HG03469 (cell line): ENCODE data around the gene NUMB.

ENCODE experiments used
- ATAC-seq: cut with Tn5 transposase; IDR thresholded peaks from one replicate; pipeline ENCODE4 v1.9.1; 2021; ENCODE audit warnings: mild to moderate bottlenecking, moderate library complexity, moderate number of reproducible peaks; ENCODE audit not compliant: unreplicated experiment

Gene NUMB

DNA sequence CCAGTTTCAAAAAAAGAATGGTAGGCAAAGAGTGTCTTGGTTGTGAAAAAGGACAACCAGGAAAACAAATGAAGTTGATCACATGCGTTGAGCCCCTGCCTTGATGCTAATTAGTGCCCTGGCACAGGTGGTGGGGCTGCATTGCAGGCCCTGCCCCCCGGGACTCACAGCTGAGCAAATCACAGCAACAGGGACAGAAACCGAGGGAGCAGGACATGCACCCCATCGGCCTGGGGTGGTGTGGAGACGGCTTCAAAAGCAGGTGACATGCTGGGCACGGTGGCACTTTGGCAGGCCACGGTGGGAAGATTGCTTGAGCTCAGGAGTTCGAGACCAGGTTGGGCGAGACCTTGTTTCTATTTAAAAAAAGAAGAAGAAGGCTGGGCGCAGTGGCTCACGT is 222.2 kb downstream of the NUMB start:
- ATAC-seq: no peak

GRCh38 chr14:73235531-73236155 is 222.7 kb downstream of the NUMB start:
- no peak for ATAC-seq

DNA sequence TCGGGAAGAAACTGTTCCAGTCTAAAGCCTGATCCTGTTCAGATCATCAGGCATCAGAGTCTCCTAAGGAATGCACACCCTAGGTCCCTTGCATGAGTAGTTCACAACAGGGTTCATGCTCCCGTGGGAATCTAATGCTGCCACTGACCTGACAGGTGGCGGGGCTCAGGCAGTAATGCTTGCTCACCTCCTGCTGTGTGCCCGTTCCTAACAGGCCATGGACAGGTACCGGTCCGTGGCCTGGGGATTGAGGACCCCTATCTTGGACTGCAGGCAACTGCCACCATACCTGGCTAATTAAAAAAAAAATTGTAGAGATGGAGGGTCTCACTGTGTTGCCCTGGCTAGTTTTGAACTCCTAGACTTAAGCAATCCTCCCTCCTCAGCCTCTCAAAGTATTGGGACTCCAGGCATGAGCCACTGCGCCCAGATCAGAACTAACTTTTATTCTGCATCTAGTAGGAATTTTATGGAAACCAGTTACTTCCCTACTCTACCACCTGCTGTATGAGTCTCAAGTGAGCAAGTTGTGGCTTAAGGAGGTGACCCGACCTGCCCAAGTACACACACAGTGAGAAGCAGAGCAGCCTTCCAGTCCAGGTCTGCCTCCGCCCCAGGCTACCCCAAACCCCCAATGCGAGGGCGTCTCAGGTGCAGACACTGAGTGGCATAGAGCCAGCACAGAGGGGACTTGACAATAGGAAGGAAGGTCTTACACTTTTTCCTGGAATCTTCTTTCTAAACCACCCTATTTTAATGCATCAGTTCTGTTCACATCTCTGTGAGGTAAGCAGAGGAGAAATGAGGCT is 223.6 kb downstream of the NUMB start:
- no peak for ATAC-seq

- ATAC-seq: no peak
Measured at GRCh38 chr14:73234029-73234428, 224.3 kb downstream of the NUMB start.

GRCh38 chr14:73233564-73233963 is 224.8 kb downstream of the NUMB start:
- ATAC-seq: no peak

DNA sequence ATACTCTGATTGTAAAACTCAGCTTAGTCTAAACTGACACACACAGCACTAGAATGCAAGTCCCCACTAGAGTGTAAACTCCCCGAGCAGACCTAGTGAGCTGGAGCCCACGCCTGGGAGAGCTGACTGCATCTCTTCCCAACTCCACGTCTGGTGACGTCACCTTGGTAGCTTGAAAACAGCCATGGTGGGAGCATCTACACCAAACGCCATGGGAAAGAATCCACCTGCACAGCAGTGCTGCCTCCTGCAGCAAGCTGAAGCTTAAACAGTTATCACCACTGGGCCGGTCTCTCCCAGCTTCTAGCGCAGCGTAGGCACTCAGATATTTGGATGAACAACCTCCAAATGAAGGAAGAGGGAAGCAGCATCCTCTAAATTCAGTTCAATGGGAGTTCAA is 225.4 kb downstream of the NUMB start:
- ATAC-seq: no peak

GRCh38 chr14:73231981-73232851 is 226.1 kb downstream of the NUMB start:
- no peak for ATAC-seq

GRCh38 chr14:73230051-73230450 is 228.3 kb downstream of the NUMB start:
- no peak for ATAC-seq

DNA sequence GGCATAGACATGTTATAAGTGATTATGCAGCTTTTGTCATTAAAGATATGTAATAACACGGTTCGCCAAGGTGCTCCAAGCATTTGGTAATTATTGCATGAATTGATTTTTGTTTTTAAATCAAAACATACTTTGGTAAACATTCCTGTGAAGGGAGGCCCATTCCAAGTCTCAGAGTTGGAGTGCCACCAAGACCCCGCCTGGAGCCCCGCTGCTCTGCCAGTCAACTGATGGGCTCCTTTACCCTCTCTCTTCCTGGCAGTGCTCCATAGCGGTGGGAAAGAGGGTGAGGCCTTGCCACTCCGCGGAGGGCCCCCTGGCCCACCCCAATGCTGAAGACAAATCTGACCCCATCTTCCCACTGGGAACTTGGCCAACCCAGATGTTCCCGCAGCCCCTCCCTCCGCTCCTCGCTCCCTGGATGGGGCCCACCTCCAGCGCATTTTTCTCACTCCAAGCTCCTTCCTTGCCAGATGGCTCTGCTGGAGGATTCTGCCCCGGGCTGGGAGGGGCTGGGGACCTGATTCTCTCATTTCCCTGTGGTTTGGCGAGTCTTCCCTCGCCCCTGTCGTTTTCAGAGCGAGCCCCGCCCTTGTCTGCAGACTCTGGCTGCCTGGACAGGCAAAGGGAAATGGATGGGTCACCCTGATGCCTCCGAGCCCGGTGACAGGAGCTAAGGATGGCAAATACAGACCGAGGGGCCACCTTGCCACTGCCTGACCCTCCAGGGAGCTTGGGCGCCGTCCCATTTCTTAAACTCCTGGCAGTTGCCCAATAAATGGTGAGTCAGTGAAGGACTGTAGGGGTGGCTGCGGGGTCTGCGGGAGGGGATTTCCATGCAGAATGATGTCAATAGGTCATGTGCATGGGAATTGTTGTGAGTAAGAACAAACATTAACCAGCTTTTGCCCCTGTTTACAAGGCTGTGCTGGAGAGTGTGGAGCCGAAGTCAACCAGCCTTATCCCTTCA is 230.2 kb downstream of the NUMB start:
- ATAC-seq: no peak

- no peak for ATAC-seq
Measured at GRCh38 chr14:73225496-73225895, 232.8 kb downstream of the NUMB start.
